Right atrium auricular region (tissue), 2 donors: ENCODE data around the gene PTPRK. TPM values are rescaled to one million over a fixed set of nuclear protein-coding genes. Genes with fewer than 3 reads are reported as not detected.

Source experiments
- DNase-seq: peaks from one replicate; pipeline ENCODE4 v3.0.0-alpha.2; 2019; ENCODE audit warnings: low spot score
- H3K27ac ChIP-seq, 2 donors: fragments of 200-600 bp; sonication (generic); 1 replicate in 1 of 2; 2 replicates in 1 of 2; pipeline ENCODE4 v1.5.1; 2016 to 2019
- H3K27me3 ChIP-seq, 2 donors: fragments of 200-600 bp; sonication (generic); one replicate each; pipeline versions ENCODE4 v1.5.1 to v1.6.0; 2017 to 2019
- H3K36me3 ChIP-seq: fragments of 200-600 bp; sonication (generic); one replicate; pipeline ENCODE4 v1.5.1; 2016
- H3K4me1 ChIP-seq, 2 donors: fragments of 200-600 bp; sonication (generic); one replicate each; pipeline versions ENCODE4 v1.5.1 to v1.6.0; 2017 to 2019
- H3K4me3 ChIP-seq, 2 donors: fragments of 200-600 bp; sonication (generic); 1 replicate in 1 of 2; 2 replicates in 1 of 2; pipeline ENCODE4 v1.5.1; 2017 to 2019; ENCODE audit warnings: mild to moderate bottlenecking in 1 of 2, moderate library complexity in 1 of 2
- H3K9me3 ChIP-seq, 2 donors: fragments of 200-600 bp; sonication (generic); one replicate each; pipeline ENCODE4 v1.5.1; 2019
- CTCF ChIP-seq, 2 donors: fragments of 200-600 bp; sonication (generic); IDR thresholded peaks; one replicate each; pipeline ENCODE4 v1.5.1; 2019; ENCODE audit warnings: antibody characterized with exemption in 2 of 2
- total RNA-seq, 2 donors: library from RNA; depleted of rRNA; stranded (reverse); fragments of >200 nt; gene quantifications; one replicate each; pipeline ENCODE4 v1.1.0, GENCODE V29; 2016

The PTPRK gene
- total RNA-seq, 2 donors from 2014 or later = 24.5 to 36.4 TPM

- no peak for TF ChIP-seq CTCF (IDR thresholded peaks at IDR 0.05)
- Histone ChIP-seq H3K27ac (no peak overlapping the region), H3K4me3 (no peak overlapping the region), H3K27me3 (no peaks in the 10 kb centered on the region), H3K4me1 (no peaks in the 10 kb centered on the region), H3K9me3 (no peaks in the 10 kb centered on the region), H3K36me3 (no peaks in the 10 kb centered on the region)
- no peak for DNase-seq
These were observed 398.8 kb downstream of the PTPRK start for GRCh38 chr6:128121610-128122009.

DNA sequence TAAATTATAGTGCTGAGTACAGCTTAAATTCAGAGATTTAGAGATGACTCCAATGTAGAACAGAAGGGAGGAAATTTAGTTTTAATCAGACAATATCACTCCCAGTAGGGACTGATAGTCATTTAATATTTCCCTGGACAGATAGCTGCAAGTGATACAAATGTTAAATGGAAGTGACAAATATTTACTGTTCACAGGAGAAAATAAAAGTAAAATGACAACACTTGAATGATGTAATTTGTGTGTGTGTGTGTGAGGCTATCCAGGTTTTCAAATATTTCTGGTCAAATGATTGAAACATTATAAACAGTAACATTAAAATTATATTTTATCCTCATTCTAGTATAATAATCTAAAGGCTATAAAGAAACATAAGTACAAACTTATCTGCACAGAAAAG, 399.2 kb downstream of the PTPRK start:
- H3K4me1 ChIP-seq = no peaks in the 10 kb centered on the region
- DNase-seq = no peak
- no peak overlapping the region for H3K27ac ChIP-seq
- no peaks in the 10 kb centered on the region for H3K36me3 ChIP-seq
- H3K4me3 ChIP-seq = no peak overlapping the region
- no peak for TF ChIP-seq CTCF (IDR thresholded peaks at IDR 0.05)
- no peaks in the 10 kb centered on the region for H3K9me3 ChIP-seq
- H3K27me3 ChIP-seq = no peaks in the 10 kb centered on the region

- Histone ChIP-seq H3K4me3 (no peak overlapping the region), H3K27ac (no peak overlapping the region), H3K9me3 (no peaks in the 10 kb centered on the region), H3K27me3 (no peaks in the 10 kb centered on the region), H3K36me3 (no peaks in the 10 kb centered on the region), H3K4me1 (peaks cover 0 to 2% of the 10 kb centered on the region in 2 donors)
- no peak for TF ChIP-seq CTCF (IDR thresholded peaks at IDR 0.05)
- no peak for DNase-seq
These were observed 402.0 kb downstream of the PTPRK start for GRCh38 chr6:128118401-128118800.

- Histone ChIP-seq H3K4me1 (peaks cover 0 to 5% of the 10 kb centered on the region in 2 donors), H3K4me3 (no peak overlapping the region), H3K36me3 (no peaks in the 10 kb centered on the region), H3K27me3 (no peaks in the 10 kb centered on the region), H3K9me3 (no peaks in the 10 kb centered on the region), H3K27ac (no peak overlapping the region)
- no peak for DNase-seq
- no peak for TF ChIP-seq CTCF (IDR thresholded peaks at IDR 0.05)
These were observed 402.5 kb downstream of the PTPRK start for GRCh38 chr6:128117916-128118315.

DNA sequence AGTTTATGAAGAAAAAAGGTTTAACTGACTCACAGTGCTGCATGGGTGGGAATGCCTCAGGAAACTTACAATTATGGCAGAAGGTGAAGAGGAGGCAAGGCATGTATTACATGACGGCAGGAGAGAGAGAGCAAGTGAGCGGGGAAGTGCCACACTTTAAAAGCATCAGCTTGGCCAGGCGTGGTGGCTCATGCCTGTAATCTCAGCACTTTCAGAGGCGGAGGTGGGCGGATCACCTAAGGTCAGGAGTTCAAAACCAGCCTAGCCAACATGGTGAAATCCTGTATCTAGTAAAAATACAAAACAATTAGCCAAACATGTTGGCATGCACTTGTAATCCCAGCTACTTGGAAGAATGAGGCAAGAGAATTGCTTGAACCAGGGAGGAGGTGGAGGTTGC, 406.2 kb downstream of the PTPRK start:
- Histone ChIP-seq H3K27me3 (no peaks in the 10 kb centered on the region), H3K27ac (no peak overlapping the region), H3K4me1 (peaks cover 0 to 24% of the 10 kb centered on the region in 2 donors), H3K9me3 (no peaks in the 10 kb centered on the region), H3K36me3 (no peaks in the 10 kb centered on the region), H3K4me3 (no peak overlapping the region)
- no peak for DNase-seq
- TF ChIP-seq CTCF (IDR thresholded peaks at IDR 0.05) = no peak

DNA sequence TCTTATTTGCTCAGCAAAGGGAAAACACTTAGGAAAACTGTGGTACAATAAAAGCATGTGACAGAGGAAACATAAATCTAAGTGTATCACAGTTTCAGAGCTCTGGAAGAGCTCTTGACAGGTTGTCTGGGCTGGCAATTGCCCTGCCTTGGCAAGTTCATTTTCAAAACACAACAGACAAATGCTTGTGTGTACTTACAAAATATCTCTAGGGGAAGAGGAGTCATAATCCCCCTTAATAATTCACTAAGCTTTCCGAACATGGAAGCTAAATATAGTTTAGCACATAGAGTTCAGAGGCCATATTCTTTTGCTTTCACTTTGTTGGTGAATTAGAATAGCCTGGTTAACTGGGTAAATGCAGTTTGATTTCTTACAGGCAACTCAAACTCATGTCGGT, 407.9 kb downstream of the PTPRK start:
- Histone ChIP-seq H3K4me3 (peak overlapping the region; percentile 2 to 27), H3K9me3 (no peaks in the 10 kb centered on the region), H3K27ac (peak overlapping the region; percentile 24 to 46), H3K27me3 (no peaks in the 10 kb centered on the region), H3K36me3 (no peaks in the 10 kb centered on the region), H3K4me1 (peaks cover 0 to 24% of the 10 kb centered on the region in 2 donors)
- no peak for TF ChIP-seq CTCF (IDR thresholded peaks at IDR 0.05)
- DNase-seq = no peak
